ENCODE results near the gene SARDH. TPM values are rescaled to one million over a fixed set of nuclear protein-coding genes. Genes with fewer than 3 reads are reported as not detected.

SARDH gene
- total RNA-seq, 1 donor from 2014 or later = 5.4 TPM

DNA sequence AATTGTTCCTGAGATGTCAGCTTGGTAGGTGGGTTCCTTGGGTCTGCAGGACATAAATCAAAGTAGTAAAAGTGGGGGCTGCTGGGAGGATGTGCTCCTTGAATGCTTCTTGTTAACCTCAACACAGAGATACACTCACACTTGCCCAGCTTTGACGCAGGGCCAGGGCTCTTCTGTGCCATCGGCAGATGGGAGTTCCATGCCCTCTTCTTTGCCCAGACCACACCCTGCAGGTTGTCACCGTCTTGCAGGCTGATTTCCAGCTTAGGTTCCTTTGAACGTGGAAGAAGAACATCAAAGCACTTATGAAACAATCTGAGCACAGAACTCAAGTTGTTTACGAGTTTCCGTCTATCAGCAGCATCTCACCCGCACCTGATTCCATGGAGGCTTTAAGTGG, 91.0 kb downstream of the SARDH start:
- DNase-seq (ENCODE audit: low read depth) = no peak

DNA sequence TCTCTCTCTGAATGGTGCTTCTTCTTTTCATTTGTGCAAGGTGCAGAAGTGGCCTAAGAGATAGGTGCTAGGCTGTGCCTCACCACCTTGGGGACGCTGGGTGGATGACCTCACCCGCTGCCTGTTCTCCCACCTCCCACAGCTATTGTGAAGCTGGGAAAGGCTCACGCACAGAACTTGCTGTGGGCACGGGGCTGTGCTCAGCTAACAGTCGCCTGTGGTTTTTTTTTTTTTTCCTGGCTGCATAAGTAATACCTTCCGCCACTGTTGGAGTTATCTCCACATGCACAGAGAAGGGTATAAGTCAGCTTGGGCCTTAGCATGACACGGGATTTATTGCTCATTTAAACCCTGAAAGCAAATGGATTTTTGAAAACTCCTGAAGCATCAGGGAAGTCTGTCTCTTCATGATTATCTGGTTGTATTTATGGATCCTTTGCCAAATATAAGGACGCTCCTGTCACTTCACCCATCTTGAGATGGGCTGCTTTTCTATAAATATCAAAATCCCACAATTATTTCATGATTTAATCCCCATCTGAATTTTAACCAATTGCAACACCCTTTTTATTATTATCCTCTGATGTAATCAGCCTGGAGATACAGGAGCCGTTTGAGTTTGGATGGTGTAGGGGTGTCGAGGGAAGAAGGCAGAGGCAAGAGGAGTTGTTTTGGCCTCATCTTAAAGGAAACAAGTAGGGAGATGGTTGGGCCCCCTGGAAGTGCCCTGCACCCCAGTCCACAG, 93.0 kb downstream of the SARDH start:
- DNase-seq (ENCODE audit: low read depth) = no peak

DNA sequence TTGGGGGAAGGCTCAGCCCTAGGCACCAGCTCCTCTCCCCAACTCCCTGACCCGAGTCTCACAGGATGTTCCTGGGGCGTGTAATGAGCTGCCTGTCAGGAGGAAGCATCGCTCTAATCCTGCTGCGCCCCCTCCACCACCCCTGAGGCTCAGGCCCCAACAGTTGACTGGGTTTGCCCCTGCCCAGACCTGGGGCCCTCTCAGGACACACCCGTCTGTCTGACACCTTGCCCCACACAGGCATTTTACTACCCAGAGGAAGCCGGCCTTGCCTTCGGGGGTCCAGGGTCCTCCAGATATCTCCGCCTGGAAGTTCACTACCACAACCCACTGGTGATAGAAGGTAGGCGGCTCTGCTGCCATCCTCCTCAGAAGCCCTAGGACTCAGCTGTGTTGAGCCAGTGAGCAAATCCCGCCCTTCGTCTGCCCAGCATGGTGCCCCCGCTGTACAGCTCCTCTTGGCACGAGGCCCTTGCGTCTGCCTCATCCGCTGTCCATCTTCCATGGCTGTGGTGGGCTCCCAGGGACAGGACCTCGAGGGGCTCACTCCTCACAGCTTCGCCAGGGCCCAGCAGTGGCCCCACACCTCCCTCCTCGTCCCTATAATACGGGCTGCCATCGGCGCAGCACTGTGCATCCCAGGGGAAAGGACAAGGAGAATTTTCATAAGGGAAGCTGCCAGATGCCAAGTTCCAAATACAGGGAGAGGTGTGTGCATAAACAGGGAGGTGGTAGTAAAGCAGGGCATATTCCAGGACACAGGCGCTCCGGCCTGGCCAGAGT, 94.0 kb downstream of the SARDH start:
- DNase-seq (ENCODE audit: low read depth) = no peak

DNA sequence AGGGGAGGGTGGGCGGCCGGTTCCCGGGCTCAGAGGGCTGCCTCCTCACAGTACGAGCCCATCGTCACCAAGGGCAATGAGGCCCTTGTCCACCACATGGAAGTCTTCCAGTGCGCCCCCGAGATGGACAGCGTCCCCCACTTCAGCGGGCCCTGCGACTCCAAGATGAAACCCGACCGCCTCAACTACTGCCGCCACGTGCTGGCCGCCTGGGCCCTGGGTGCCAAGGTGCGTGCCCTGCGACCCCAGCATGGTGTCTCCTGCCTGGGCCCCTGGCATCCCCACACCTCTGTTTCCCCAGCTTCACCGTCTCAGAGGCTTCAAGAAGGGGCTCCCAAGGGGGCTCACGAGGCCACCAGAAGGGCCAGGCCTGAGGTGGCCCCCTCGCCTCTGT, 94.8 kb downstream of the SARDH start:
- DNase-seq (ENCODE audit: low read depth) = no peak

DNA sequence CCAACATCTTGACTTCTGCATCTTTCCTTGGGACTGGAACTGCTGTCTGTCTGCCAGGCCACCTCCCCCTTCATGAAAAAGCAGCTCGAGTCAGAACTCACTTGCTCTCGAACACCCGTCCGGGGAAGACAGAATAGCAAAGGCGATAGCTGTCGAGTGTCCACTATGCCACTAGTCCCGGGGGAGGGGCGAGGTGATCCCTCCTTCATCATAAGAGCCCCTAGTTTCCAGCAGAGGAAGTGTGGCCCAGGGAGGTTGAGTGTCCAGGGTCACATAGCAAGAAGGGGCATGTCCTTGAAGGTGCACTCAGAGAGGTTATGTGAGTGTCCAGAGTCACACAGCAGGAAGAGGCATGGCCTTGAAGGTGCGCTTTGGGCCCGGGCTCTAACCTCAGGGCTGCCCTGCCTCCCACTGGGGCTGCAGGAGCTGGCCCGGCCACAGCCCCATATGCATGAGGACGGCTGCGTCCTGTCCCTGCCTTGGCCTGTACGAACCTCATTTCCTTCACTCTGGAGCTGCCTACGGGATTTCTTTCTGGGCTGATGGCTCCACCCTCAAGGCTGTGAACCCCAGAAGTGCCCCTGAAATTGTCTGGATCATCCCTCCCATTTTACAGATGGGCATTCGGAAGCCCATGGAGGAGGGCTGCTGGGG, 95.3 kb downstream of the SARDH start:
- no peak for DNase-seq (ENCODE audit: low read depth)

DNA sequence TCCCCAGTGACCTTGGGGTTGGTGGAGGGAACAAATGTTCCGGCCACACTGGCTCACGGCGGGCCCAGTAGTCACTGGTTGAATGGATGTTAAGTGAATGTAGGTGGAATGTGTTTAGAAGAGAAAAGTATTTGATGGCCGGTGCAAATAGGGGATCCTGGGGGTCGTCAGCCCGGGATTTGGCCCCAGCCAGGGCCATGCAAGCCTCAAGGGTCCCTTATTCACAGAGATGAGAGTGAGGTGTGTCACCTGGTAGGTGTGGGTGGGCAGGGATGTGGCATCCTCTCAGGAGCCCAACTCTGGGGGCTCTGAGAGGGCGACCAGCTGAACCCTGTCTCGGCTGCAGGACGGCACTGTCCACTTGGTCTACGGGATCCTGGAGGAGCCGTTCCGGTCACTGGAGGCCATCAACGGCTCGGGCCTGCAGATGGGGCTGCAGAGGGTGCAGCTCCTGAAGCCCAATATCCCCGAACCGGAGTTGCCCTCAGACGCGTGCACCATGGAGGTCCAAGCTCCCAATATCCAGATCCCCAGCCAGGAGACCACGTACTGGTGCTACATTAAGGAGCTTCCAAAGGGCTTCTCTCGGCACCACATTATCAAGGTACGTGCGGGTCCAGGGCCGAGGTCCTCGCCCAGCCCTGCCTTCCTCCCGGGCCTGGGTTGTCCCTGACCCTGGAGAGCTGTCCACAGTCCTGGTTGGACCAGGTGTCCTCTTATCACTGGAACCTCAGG, 96.1 kb downstream of the SARDH start:
- DNase-seq (ENCODE audit: low read depth) = no peak

DNA sequence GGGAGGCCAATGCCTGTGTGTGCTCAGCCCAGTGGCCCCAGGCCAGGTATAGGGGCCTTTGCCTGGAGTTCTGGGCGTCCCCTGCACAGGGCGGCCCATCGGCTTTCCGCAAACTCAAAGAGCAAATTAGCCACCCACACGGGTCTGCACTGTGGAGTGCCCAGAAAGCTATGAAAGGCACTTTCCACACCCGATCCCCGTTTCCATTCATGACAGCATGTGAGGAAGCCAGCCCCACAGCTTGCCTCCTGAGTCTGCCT, 96.8 kb downstream of the SARDH start:
- DNase-seq (ENCODE audit: low read depth) = no peak

DNA sequence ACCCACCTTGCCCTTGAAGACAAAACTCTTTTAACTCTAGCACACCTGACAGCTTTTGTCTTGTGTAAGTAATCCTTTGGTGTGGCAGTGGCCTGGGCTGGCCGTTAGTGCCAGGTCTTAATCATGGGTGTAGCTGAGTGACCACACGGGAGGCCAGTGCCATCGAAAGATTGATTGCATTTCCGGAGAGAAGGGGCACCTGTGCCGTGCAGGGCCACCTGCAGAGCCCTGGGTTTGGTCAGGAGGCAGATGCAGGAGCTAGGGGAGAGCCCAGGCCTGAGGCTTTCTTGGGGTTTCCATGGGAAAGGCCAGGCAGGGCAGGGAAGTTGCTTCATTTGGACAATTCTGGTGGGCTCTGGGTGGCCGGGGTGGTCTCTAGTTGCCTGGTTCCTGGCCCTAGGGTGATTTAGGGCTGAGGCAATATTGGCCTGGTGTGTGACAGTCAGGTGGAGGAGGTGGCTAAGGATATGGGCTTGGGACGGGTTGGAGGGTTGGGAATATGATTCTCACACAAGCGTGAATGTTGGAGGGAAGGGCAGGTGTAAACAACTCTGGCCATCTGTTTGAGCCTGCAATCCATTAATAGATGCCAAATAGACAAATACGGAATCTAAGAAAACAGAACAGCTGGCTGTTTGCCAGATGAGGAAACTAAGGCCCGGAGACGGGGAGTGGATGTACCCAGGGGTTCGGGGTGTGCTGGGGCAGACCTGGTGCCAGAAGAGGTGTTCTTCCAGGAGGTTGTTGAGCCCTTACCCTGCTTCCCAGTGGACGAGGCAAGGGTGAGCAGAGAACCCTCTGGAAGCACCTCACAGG, 97.4 kb downstream of the SARDH start:
- DNase-seq (ENCODE audit: low read depth) = no peak

DNA sequence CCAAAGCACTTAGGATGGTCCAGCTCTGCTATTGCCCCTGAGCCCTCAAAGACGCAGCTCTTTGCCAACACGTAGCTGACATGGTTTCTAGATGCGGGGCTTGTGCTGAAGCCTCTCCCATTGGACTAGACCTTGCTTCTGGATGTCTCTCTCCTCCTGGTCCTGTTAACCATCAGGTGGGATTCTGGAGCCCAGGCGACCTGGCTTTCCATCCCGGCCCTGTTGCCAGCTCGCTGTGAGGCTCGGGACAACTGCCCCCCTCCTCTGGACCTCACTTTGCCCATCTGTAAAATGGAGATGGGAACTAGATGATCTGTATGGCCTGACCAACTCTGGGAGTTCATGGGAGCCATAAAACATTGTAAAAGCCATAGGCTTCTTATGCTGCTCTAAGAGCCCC, 98.0 kb downstream of the SARDH start:
- no peak for DNase-seq (ENCODE audit: low read depth)

DNA sequence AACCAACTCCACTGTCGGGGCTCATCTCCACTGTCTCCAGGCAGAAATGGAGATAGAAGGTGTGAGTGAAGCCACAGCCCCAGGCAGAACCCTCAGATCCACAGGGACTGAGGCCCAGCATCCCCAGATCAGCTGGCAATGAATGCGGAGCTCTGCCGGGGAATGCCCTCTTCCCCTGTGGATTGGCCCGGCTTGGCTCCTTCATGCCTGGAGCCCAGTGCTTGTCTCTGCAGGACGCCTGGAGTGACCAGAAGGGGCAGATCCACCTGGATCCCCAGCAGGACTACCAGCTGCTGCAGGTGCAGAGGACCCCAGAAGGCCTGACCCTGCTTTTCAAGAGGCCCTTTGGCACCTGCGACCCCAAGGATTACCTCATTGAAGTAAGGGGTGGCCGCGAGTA, 98.5 kb downstream of the SARDH start:
- DNase-seq (ENCODE audit: low read depth) = no peak

DNA sequence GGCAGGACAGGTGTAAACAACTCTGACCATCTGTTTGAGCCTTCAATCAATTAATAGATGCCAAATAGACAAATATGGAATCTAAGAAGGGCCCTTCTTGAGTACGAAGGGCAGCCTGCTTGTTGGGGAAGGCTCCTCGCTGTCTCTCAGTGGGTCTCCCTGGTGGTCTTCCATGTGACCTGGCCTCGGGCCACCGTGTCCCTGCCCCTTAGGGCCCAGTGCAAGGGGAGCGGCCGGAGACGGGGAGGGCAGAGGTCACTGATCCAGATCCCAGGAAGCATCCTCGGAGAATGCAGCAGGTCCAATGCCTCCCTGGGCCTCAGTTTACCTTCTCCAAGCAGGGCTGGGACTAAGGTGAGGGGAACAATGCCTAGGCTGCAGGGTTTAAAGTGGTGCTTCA, 99.4 kb downstream of the SARDH start:
- DNase-seq (ENCODE audit: low read depth) = no peak

DNA sequence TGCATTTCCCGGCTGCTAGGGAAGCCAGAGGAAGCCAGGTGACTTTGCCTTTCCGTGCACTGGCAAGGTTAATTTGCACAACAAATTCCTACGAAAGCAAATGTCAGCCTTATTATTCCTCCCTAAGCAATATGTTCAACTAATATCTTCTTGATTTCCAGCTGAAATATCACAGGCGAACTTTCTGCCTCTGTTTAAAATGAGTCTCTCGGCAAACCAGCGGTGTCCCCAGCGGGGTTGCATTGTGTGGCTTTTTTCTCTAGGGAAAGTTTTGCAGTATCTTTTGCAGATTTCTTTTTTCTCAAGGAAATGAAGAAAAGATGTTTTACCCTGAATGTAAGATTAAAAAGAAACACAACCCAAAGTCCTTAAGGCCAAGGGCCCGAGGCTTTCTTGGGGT, 100.1 kb downstream of the SARDH start:
- no peak for DNase-seq (ENCODE audit: low read depth)

DNA sequence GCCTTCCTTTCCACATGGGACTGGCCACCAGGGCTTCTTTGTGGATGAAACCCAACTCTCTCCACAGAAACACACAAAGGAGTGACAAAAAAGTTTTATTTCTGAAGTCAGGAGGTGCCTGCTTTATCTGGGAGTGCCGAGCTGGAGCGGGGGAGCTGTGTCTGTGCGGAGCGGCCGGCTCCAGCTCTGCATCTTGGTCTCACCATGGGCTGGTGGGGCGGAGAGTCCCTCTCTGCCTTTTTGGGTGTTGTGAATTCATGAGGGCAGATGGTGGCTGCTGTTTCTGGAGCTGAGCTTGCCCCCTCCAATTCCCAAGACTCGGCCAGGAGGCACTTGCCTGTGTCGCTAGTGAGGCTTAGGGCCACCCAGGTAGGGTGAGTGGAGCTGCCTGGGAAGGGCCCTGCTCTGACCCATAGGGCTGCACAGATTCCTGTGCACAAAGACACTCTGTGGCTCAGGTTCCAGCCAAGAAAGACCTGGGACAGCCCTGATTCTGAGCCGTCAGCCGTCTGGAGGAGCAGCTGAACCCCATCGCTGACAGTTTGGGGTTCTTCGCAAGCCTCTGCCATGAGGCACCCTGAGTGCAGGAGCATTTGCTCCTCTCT, 100.6 kb downstream of the SARDH start:
- DNase-seq (ENCODE audit: low read depth) = no peak

DNA sequence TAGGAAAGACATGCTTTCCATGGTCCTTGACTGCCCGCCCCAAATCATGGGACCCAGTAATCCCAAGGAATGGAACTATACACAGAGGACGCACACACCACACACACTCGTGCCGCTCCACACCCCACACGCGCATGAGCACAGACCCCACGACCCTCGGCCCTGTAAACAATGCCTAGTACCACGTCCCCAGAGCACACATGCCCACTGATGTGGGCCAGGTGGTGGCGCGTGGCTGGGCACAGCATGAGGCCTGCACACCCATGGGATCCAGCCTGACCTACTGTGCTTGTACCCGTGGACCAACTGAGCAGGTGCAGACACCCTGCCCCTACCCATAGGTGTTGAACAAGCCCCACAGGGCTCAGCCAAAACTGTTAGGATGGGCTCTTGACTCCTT, 101.2 kb downstream of the SARDH start:
- DNase-seq (ENCODE audit: low read depth) = no peak

DNA sequence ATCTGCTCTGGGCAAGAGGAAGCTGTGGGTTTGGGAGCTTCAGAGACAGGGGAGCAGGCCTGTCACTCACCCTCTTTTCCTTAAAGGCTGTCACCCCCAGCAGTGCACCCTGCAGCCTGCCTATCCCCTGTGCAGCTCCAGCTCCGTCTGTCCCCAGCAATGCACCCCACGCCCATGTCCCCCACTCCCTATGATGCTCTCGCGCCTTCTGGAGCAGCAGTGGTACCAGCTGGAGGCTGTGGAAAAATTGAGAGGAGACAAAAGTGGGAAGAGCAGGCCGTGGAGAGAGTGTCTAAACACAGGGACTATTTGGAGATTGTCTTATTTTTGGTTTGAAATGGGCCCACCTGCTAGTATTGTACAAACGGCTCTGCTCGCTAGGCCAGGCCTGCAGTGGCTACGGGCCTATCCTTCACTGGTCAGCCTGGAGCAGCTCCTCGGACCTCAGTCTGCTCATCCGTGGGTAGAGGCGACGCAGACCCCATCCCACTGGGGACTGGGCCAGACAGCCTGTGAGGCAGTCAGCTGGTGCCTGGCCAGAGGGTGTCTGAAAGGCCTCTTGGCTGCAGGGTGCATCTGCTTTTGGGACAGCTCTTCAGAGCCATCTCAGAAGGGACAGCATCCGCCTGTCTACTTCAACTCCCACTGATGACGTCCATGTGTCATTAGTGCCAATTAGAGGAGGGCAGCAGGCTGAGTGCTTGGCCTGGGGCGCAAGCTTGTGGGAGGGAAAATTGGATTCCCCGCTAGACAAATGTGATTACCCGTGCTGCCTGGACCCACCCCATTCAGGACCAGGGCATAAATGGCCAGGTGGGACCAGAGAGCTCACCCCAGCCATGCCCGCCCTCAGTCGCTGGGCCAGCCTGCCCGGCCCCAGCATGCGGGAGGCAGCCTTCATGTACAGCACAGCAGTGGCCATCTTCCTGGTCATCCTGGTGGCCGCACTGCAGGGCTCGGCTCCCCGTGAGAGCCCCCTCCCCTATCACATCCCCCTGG, 102.3 kb downstream of the SARDH start, which contains the start of gene DBH:
Gene DBH (plus strand): TSS at position 831 of the 999 bp plus-strand sequence. CDS start 9 bp downstream, at position 840.
- DNase-seq (ENCODE audit: low read depth) = no peak

DNA sequence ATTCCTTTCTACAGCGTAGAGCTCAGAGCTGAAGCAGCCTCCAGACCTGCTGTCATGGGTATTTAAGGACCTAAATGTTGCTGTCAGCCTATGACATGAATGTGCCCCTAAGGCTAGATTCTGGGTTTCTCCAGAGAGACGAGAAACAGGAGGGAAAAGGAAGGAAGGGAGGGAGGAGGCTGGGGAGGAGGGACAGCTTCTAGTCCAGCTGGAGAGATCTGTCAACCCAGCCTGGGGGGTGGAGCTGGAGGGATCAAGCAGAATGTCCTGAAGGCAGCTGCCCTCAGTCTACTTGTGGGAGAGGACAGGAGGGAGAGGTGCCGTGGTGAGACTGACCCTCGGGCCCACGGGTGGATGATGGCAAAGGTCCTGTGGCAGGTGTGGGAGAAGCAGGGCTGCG, 103.1 kb downstream of the SARDH start:
- DNase-seq (ENCODE audit: low read depth) = no peak

DNA sequence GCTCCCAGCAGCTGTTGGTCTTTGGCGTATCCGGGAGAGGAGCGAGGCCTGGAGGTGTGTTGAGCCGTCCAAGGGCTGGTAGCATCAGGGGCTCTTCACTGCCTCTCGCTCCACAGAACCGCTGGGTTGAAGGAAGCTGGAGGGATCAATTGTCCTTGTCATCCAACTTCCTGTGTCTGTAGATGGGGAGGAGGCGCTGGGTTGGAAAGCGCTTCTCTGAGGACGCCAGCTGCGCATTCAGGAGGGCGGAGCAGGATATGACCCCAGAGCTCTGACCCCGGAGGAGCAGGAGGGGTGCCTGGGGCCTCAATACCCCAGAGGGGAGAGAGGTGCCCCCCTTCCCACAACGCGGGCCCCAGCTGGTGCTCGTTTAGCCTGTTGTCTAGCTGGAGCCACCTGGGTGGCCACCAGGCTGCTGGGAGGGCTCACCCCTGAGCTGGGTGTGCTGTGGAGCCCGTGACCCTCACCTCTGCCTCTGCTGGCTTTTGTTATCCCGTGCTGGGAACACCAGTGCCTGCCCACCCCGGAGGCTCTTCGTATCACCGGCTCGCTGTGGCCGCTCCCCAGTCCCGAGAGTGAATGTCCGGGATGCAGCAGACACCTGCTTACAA, 104.0 kb downstream of the SARDH start:
- DNase-seq (ENCODE audit: low read depth) = no peak

DNA sequence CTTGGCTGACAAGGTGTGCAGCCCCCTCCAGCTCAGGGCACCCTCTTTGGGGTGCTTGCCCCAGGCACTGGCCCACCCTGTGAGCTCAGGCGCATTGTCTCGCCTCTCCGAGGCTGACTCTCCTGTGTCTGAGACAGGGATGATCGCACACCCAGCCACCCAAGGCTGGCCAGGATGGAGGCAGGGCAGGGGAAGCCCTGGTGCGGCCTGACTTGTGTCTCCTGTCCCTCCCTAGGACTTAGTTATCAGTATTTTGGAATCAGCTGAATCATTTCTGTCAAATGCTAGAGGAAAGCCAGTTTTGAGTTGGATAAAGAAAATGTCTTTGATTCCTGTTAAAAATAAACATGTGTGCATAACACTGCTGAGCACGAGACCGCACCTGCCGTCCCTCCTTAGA, 104.5 kb downstream of the SARDH start:
- no peak for DNase-seq (ENCODE audit: low read depth)

Data from renal cortical epithelial cell (primary cell).